Measurements from ENCODE around the gene TSPAN18.

DNA sequence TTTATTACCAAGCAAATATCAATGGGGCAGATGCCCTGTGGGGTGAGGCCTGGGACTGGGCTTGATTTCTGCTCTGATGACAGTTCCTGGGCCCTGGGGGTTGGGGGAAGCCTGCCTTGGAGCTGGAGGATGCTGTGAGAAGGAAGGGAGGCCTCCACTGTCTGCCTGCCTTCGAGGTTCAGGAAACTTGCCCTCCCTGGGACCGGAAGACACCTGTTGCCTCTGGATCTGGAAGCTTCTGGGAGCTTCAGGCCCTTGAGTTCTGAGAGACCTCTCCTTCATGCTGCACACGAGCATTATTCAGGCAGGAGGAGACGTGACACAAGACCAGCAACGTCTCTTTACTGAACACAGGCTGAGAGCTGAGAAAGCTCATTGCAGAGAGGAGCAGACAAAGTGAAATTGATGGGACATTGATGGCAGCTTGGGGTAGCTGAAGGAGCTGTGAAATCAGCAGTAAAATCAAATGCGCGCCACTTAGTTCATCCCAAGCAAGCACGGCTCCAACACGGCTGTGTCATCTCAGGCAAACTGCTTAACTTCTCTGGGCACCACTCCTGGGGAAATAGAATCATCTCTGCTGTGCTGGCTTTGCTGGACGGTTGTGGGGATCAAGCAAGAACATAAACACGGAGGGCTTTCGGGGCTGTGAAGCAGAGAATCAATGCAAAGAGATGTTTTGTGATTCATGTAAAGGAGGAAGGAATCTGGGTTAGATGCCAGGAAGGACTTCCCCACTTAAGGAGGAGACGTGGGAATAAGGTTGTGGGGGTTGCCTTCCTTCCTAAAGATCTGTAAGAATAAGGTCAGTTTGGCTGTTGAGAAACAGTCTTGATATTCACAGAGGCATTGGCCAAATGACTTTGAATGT is 159.4 kb downstream of the TSPAN18 start:
- TF ChIP-seq, protein P1, sequence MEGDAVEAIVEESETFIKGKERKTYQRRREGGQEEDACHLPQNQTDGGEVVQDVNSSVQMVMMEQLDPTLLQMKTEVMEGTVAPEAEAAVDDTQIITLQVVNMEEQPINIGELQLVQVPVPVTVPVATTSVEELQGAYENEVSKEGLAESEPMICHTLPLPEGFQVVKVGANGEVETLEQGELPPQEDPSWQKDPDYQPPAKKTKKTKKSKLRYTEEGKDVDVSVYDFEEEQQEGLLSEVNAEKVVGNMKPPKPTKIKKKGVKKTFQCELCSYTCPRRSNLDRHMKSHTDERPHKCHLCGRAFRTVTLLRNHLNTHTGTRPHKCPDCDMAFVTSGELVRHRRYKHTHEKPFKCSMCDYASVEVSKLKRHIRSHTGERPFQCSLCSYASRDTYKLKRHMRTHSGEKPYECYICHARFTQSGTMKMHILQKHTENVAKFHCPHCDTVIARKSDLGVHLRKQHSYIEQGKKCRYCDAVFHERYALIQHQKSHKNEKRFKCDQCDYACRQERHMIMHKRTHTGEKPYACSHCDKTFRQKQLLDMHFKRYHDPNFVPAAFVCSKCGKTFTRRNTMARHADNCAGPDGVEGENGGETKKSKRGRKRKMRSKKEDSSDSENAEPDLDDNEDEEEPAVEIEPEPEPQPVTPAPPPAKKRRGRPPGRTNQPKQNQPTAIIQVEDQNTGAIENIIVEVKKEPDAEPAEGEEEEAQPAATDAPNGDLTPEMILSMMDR (IDR thresholded peaks at IDR 0.05), result no peak
- TF ChIP-seq POLR2A (IDR thresholded peaks at IDR 0.05) (no peak), EP300 (IDR thresholded peaks at IDR 0.05) (no peak)

Data from ovary (tissue), 3 donors.